GOT3 (cell line): Measurements from ENCODE around the gene ZNF281.
"Not testable (repeated sequence)": the region's sequence is repeated elsewhere in the genome, so short reads cannot be mapped to it uniquely, and the experiment has no call there.

ENCODE experiments used
- DNase-seq: peaks from one replicate; lab custom pipeline; 2025; ENCODE audit warnings: mixed read lengths; lab: John Stamatoyannopoulos, UW

The ZNF281 gene

GRCh38 chr1:200364091-200364759 is 45.6 kb downstream of the ZNF281 start:
- no peak for DNase-seq

GRCh38 chr1:200363264-200363933 is 46.4 kb downstream of the ZNF281 start:
- DNase-seq: no peak

- DNase-seq: no peak
These were observed 47.4 kb downstream of the ZNF281 start for GRCh38 chr1:200362421-200362820.

DNA sequence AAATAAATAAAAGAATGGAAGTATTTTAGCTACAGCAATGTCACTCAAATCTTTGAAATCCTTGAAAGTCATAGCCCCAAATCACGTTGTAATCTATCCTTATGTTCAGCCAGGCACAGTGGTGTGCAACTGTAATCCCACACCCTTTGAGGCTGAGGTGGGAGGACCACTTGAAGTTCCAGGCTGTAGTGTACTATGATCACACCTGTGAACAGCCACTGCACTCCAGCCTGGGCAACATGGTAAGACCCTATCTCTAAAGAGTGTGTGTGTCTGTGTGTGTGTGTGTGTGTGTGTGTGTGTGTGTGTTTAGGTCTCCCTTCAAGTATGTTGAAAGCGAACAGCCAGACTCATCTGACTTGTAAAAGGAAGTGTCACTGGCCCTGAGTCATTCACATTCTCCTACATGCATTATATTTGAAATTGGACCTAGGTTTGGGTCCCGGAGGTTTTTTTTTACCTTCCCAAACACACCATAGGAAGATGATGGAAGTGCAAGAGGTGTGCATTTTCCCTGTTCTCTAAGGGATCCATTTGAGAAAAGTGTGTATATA is 50.1 kb downstream of the ZNF281 start:
- DNase-seq: no peak

- not testable (repeated sequence) for DNase-seq
These were observed 51.9 kb downstream of the ZNF281 start for GRCh38 chr1:200357925-200358324.

GRCh38 chr1:200355801-200356200 is 54.0 kb downstream of the ZNF281 start:
- DNase-seq: no peak
